Neural crest cell (in vitro differentiated cells): Measurements from ENCODE around the gene RPLP1. TPM values are rescaled to one million over a fixed set of nuclear protein-coding genes. Genes with fewer than 3 reads are reported as not detected.
A peak's percentile ranks its signal among the peaks of the same experiment; 100 is the strongest.

Experiments used
- DNase-seq: peaks from one replicate; pipeline ENCODE4 v3.0.0; 2021; ENCODE audit warnings: low read depth, mixed read lengths, low spot score
- H3K27ac Mint-ChIP-seq: one replicate; pipeline ENCODE4 v1.8.0; 2021; ENCODE audit warnings: mild to moderate bottlenecking, mixed read lengths; ENCODE audit not compliant: unreplicated experiment
- H3K27me3 Mint-ChIP-seq: 2 replicates; pipeline ENCODE4 v1.8.0; 2021; ENCODE audit warnings: low read depth, mild to moderate bottlenecking, mixed read lengths
- H3K36me3 Mint-ChIP-seq: 2 replicates; pipeline ENCODE4 v1.8.0; 2021; ENCODE audit warnings: low read depth, mild to moderate bottlenecking, mixed read lengths
- H3K4me1 Mint-ChIP-seq: 2 replicates; pipeline ENCODE4 v1.8.0; 2021; ENCODE audit warnings: mixed read lengths
- H3K4me3 Mint-ChIP-seq: one replicate; pipeline ENCODE4 v1.8.0; 2021; ENCODE audit warnings: mild to moderate bottlenecking, mixed read lengths
- H3K9me3 Mint-ChIP-seq: 2 replicates; pipeline ENCODE4 v1.8.0; 2021; ENCODE audit warnings: mixed read lengths
- total RNA-seq: library from RNA; stranded (reverse); gene quantifications from 2 replicates; pipeline ENCODE4 v1.2.1, GENCODE V29; 2021
- TF ChIP-seq, protein P1 (sequence below): fragments of 200-600 bp; sonication (generic); conservative IDR thresholded peaks from 2 replicates; pipeline ENCODE4 v1.5.0; 2021; ENCODE audit warnings: antibody characterized with exemption, mild to moderate bottlenecking

RPLP1 gene
- total RNA-seq, 1 donor from 2014 or later = 1,595 TPM

DNA sequence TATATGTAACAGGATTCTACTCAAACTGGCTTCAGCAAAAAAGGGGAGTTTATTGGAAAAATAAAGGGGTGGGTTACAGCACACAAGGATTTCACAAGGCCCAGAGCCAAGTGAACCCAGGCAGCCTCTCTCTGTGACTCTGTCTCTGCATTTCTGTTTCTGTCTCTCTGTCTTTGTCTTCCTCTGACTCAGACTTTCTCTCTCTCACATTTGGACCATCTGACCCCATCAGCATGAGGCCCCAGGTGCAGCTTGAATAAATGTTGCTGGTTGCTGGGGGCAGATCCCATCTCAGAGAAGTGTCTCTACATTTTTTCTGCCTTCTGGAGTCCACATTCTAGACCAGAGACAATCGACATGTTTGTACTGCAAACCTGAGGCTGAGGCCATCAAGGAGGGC, 45.0 kb downstream of the RPLP1 start:
- TF ChIP-seq, protein P1, sequence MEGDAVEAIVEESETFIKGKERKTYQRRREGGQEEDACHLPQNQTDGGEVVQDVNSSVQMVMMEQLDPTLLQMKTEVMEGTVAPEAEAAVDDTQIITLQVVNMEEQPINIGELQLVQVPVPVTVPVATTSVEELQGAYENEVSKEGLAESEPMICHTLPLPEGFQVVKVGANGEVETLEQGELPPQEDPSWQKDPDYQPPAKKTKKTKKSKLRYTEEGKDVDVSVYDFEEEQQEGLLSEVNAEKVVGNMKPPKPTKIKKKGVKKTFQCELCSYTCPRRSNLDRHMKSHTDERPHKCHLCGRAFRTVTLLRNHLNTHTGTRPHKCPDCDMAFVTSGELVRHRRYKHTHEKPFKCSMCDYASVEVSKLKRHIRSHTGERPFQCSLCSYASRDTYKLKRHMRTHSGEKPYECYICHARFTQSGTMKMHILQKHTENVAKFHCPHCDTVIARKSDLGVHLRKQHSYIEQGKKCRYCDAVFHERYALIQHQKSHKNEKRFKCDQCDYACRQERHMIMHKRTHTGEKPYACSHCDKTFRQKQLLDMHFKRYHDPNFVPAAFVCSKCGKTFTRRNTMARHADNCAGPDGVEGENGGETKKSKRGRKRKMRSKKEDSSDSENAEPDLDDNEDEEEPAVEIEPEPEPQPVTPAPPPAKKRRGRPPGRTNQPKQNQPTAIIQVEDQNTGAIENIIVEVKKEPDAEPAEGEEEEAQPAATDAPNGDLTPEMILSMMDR = no peak
- no peaks in the 10 kb centered on the region for H3K27me3 Mint-ChIP-seq
- no peaks in the 10 kb centered on the region for H3K36me3 Mint-ChIP-seq
- no peak overlapping the region for H3K4me3 Mint-ChIP-seq
- peaks cover 18% of the 10 kb centered on the region for H3K4me1 Mint-ChIP-seq
- no peak overlapping the region for H3K27ac Mint-ChIP-seq
- H3K9me3 Mint-ChIP-seq = no peaks in the 10 kb centered on the region
- DNase-seq = no peak

DNA sequence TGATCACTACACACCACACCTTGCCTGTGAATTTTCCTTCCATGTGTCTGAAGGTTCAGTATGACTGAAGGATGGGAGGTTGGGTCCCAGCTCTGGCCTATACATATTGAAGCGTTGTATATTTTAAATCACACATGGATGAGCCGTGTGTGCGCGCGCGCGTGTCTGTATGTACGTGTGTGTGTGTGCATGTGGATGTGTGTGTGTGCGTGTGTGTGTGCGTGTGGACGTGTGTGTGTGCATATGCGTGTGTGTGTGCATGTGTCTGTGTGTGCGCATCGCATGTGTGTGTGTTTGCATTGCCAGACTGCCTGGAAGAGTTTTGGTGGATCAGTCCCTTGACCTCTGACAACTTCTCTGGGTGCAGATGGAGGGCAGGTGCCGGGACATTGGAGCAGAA, 45.7 kb downstream of the RPLP1 start:
- H3K4me3 Mint-ChIP-seq = no peak overlapping the region
- no peaks in the 10 kb centered on the region for H3K27me3 Mint-ChIP-seq
- no peak overlapping the region for H3K27ac Mint-ChIP-seq
- peaks cover 18% of the 10 kb centered on the region for H3K4me1 Mint-ChIP-seq
- H3K36me3 Mint-ChIP-seq = no peaks in the 10 kb centered on the region
- DNase-seq = no peak
- TF ChIP-seq, protein P1 = no peak
- H3K9me3 Mint-ChIP-seq = no peaks in the 10 kb centered on the region

DNA sequence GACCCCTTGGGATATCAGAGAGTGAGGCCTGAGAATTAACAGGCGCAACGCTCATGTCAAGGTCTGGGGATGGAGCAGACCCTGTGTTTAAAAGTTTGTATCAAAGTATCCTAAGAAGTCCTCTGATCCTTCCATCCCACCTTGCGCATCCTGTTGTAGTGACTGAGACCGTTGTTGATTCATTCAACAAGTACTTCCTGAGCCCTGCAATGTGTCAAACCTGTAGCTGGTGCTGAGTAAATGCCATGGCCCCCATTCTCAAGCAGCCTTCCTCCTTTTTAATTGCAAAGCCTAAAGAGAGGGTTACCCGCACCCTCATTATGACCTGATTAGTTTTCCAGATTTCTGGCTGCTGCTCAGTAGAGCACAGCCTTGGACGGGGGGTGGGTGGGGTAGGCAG, 46.4 kb downstream of the RPLP1 start:
- Mint-ChIP-seq H3K4me1 (peaks cover 22% of the 10 kb centered on the region), H3K27ac (no peak overlapping the region), H3K36me3 (no peaks in the 10 kb centered on the region), H3K9me3 (no peaks in the 10 kb centered on the region), H3K4me3 (no peak overlapping the region), H3K27me3 (peaks cover 4% of the 10 kb centered on the region)
- TF ChIP-seq, protein P1 = no peak
- DNase-seq = no peak

DNA sequence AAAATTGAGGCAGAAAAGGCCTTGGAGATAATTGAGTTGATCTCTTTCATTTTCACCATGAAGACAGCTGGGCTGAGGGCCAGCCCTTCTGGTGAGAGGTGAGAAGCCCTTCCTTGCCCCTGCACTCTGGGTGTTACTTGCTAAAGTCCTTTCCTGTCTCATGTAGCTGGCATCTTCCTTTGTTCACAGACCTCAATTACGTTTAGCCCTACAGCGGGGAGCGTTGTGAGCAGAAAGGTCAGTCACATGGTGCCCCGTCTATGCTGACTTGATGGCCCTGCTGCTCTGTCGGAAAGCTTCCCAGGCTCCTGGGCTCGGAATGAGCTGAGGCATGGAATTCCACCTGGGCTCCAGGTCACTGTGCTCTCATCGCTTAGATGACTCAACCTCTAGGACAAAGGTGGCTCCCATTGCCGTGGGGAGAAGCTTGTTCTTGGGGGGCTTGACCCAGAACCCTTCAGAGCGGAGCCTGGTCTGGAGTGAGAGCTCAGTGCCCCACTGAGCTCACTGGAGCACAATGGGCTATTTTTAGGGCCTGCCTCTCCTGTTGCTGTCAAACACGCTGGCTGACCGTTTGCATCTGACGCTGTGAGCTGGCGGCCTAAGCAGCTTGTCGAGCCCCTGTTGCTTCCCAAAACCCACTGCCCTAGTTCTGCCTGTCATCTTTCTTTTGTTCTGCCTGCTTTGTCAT, 47.0 kb downstream of the RPLP1 start:
- Mint-ChIP-seq H3K4me1 (peaks cover 28% of the 10 kb centered on the region), H3K36me3 (no peaks in the 10 kb centered on the region), H3K4me3 (no peak overlapping the region), H3K9me3 (no peaks in the 10 kb centered on the region), H3K27ac (peak overlapping the region; percentile 29), H3K27me3 (peaks cover 5% of the 10 kb centered on the region)
- DNase-seq = no peak
- TF ChIP-seq, protein P1 = no peak

DNA sequence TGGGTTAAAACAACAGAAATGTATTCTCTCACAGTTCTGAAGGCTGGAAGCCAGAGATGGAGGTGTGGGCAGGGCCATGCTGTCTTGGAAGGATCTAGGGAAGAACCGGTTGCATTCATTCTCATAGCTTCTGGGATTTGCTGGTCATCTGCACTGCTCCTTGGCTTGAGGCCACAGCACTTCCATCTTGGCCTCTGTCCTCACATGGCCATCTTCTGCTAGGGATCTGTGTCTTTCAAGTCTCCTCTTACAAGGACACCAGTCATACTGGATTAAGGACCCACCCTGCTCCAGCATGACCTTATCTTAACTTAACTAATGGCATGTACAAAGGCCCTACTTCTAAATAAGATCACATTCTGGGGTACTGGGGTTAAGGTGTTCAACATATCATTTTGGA, 47.7 kb downstream of the RPLP1 start:
- Mint-ChIP-seq H3K9me3 (no peaks in the 10 kb centered on the region), H3K27ac (peak overlapping the region; percentile 29), H3K4me3 (no peak overlapping the region), H3K27me3 (peaks cover 5% of the 10 kb centered on the region), H3K4me1 (peaks cover 33% of the 10 kb centered on the region), H3K36me3 (no peaks in the 10 kb centered on the region)
- TF ChIP-seq, protein P1 = no peak
- DNase-seq = no peak
